BJ (cell line): ENCODE measurements around the gene PPIF. TPM values are rescaled to one million over a fixed set of nuclear protein-coding genes. Genes with fewer than 3 reads are reported as not detected.

Experiments
- CTCF ChIA-PET: fragments of 350-600 bp; formaldehyde crosslinking; extraction: SDS; loops from one replicate; lab custom pipeline; 2021; ENCODE audit warnings: antibody characterized with exemption, inconsistent platforms; lab: Yijun Ruan, JAX
- POLR2A ChIA-PET: fragments of 300-600 bp; sonication (Branson Sonifier 250); formaldehyde crosslinking; extraction: SDS; loops from one replicate; lab custom pipeline; 2021; ENCODE audit warnings: antibody characterized with exemption; lab: Charles Lee
- DNase-seq: peaks from one replicate; pipeline ENCODE4 v3.0.0-alpha.2; 2011; ENCODE audit warnings: low read depth
- H3K27me3 ChIP-seq: 2 replicates; pipeline ENCODE4 v1.6.0; 2011; ENCODE audit warnings: low read length; ENCODE audit not compliant: control insufficient read depth, insufficient read depth
- H3K36me3 ChIP-seq: 2 replicates; pipeline ENCODE4 v1.5.1; 2011; ENCODE audit warnings: low read length; ENCODE audit not compliant: control insufficient read depth, insufficient read depth
- H3K4me3 ChIP-seq: 2 replicates; pipeline ENCODE4 v1.5.1; 2011; ENCODE audit warnings: low read depth, mild to moderate bottlenecking, control low read depth, low read length
- polyA plus RNA-seq: library from polyadenylated mRNA; depleted of rRNA; stranded (reverse); fragments of >200 nt; gene quantifications from 2 replicates; pipeline ENCODE4 v1.2.3, GENCODE V29; 2011
- TF ChIP-seq, protein P1 (sequence below): IDR thresholded peaks from 2 replicates; pipeline ENCODE4 v1.5.1; 2011; ENCODE audit warnings: low read depth, mild to moderate bottlenecking, control low read depth, inconsistent platforms, low read length, moderate library complexity; ENCODE audit not compliant: insufficient read depth

The PPIF gene
- polyA plus RNA-seq, 1 experiment: 73.9 TPM

DNA sequence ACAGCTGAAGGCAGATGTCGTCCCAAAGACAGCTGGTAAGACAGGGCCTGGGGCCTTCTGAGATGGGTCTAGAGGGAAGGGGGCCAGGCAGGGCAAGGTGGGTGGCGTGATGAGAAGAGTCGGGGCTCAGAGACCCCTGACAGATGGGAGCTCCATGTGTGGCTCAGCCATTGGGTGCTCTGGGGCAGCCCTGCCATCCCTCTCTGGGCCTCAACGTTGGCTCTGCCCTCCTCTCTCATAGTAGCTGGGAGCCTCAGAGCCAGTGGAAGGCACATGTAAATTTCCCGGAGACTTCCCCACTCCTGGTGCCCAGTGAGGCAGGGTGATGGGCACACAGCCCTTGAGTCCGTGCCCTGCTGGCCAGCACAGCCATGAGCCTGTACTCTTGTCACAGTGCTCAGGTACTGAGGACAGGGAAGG, 1.8 kb downstream of the PPIF start:
- TF ChIP-seq, protein P1, sequence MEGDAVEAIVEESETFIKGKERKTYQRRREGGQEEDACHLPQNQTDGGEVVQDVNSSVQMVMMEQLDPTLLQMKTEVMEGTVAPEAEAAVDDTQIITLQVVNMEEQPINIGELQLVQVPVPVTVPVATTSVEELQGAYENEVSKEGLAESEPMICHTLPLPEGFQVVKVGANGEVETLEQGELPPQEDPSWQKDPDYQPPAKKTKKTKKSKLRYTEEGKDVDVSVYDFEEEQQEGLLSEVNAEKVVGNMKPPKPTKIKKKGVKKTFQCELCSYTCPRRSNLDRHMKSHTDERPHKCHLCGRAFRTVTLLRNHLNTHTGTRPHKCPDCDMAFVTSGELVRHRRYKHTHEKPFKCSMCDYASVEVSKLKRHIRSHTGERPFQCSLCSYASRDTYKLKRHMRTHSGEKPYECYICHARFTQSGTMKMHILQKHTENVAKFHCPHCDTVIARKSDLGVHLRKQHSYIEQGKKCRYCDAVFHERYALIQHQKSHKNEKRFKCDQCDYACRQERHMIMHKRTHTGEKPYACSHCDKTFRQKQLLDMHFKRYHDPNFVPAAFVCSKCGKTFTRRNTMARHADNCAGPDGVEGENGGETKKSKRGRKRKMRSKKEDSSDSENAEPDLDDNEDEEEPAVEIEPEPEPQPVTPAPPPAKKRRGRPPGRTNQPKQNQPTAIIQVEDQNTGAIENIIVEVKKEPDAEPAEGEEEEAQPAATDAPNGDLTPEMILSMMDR: no peak
- H3K4me3 ChIP-seq: no peak overlapping the region; the same call in 1 of the 2 replicates
- ChIA-PET POLR2A (no interaction called here), CTCF (interaction anchor here (1.5 kb wide), 1 partner anchor 15 kb away, joined by 7 read pairs; no protein-coding TSS in a partner anchor)
- DNase-seq: no peak
- no peaks in the 10 kb centered on the region for H3K27me3 ChIP-seq
- peaks cover 42% of the 10 kb centered on the region for H3K36me3 ChIP-seq

- Histone ChIP-seq H3K36me3 (peaks cover 47% of the 10 kb centered on the region), H3K4me3 (no peak overlapping the region), H3K27me3 (no peaks in the 10 kb centered on the region)
- TF ChIP-seq, protein P1: no peak
- POLR2A ChIA-PET: no interaction called here
- CTCF ChIA-PET: no interaction called here
- DNase-seq: no peak
Measured at GRCh38 chr10:79349766-79350406, 2.6 kb downstream of the PPIF start.

- no peak for DNase-seq
- ChIA-PET POLR2A (no interaction called here), CTCF (no interaction called here)
Measured at GRCh38 chr10:79350407-79351154, 3.3 kb downstream of the PPIF start.

DNA sequence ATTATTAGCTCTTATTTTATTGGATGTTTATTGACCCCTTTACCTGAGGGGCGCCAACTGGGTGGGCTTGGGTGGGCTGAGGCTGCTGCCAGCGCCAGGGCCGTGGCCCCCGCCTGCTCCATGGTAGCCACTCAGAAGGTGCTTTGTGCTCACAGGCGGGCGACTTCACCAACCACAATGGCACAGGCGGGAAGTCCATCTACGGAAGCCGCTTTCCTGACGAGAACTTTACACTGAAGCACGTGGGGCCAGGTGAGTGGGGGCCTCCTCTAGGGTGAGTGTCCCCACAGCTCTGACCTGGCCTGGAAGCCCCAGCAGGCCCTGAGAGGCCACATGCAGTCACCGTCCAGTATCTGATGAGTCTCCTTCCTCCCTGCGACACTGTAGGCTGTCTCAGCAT, 4.1 kb downstream of the PPIF start:
- TF ChIP-seq, protein P1: no peak
- DNase-seq: no peak
- ChIA-PET CTCF (no interaction called here), POLR2A (no interaction called here)
- Histone ChIP-seq H3K4me3 (no peak overlapping the region), H3K36me3 (peaks cover 47% of the 10 kb centered on the region), H3K27me3 (no peaks in the 10 kb centered on the region)

More at GRCh38 chr10:79350407-79351154, 3.3 kb downstream of the PPIF start:
- Histone ChIP-seq H3K4me3 (no peak overlapping the region), H3K36me3 (peaks cover 47% of the 10 kb centered on the region), H3K27me3 (no peaks in the 10 kb centered on the region)
- TF ChIP-seq, protein P1: no peak

DNA sequence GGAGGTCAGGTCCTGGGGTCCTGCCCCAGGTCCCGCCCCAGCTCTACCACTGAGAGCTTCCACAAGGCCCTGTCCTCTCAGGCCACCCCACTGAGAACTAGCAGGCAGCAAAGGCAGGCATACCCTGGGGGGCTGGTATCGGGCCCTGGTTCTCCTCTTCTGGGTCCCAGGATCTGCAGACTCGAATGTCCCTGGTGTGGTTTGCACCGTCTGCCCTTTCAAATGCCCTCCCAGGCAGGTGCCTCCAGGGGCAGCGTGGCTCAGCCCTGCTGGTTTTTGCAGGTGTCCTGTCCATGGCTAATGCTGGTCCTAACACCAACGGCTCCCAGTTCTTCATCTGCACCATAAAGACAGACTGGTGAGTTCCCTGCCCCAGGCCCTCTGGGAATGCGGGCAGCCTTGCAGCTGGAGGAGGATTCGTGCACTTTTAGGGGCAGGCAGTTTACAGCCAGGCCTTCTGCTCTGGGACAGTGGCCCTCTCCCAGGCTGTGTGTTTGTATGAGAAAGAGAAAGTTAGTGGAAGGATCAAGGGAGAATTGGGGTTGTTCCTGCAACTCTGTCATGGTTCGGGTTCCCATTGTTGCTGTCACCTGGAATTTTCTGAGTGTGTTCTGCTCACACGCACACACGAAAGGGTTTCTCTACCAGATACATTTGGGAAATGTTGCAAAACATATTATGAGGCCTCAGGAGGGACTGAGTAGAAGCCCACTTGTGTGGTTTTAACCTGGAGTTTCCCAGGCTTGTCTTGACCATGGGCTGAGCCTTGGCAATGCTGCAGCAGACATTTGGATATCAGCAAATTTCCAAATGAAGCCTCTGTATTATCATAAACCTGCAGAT, 5.0 kb downstream of the PPIF start:
- no peak for DNase-seq
- ChIA-PET CTCF (no interaction called here), POLR2A (no interaction called here)
- H3K36me3 ChIP-seq: peaks cover 47% of the 10 kb centered on the region
- TF ChIP-seq, protein P1: no peak
- H3K4me3 ChIP-seq: no peak overlapping the region
- H3K27me3 ChIP-seq: no peaks in the 10 kb centered on the region
